Measurements from ENCODE around the gene ATXN7L1.
A peak's percentile ranks its signal among the peaks of the same experiment; 100 is the strongest.

Gene ATXN7L1

GRCh38 chr7:105682341-105683060 lies 193.9 kb downstream of the ATXN7L1 start:
- no peak for DNase-seq (ENCODE audit: low read depth in 2 of 3, low spot score in 2 of 3)

- DNase-seq (ENCODE audit: low read depth in 2 of 3, low spot score in 2 of 3), result no peak
Observed at GRCh38 chr7:105680505-105681187, 195.8 kb downstream of the ATXN7L1 start.

- no peak for DNase-seq (ENCODE audit: low read depth in 2 of 3, low spot score in 2 of 3)
Observed at GRCh38 chr7:105678811-105679495, 197.4 kb downstream of the ATXN7L1 start.

- DNase-seq (ENCODE audit: low read depth in 2 of 3, low spot score in 2 of 3), result no peak
Observed at GRCh38 chr7:105677817-105678573, 198.4 kb downstream of the ATXN7L1 start.

- no peak for DNase-seq (ENCODE audit: low read depth in 2 of 3, low spot score in 2 of 3)
Observed at GRCh38 chr7:105677410-105677730, 199.0 kb downstream of the ATXN7L1 start.

GRCh38 chr7:105675934-105676371 lies 200.4 kb downstream of the ATXN7L1 start:
- no peak for DNase-seq (ENCODE audit: low read depth in 2 of 3, low spot score in 2 of 3)

- DNase-seq (ENCODE audit: low read depth in 2 of 3, low spot score in 2 of 3), result no peak
Observed at GRCh38 chr7:105674200-105674920, 202.0 kb downstream of the ATXN7L1 start.

- no peak for DNase-seq (ENCODE audit: low read depth in 2 of 3, low spot score in 2 of 3)
Observed at GRCh38 chr7:105673367-105674084, 202.9 kb downstream of the ATXN7L1 start.

GRCh38 chr7:105672801-105673200 lies 203.6 kb downstream of the ATXN7L1 start:
- DNase-seq (ENCODE audit: low read depth in 2 of 3, low spot score in 2 of 3), result no peak

GRCh38 chr7:105666324-105666723 lies 210.1 kb downstream of the ATXN7L1 start:
- DNase-seq (ENCODE audit: low read depth in 2 of 3, low spot score in 2 of 3), result no peak

GRCh38 chr7:105665684-105666083 lies 210.7 kb downstream of the ATXN7L1 start:
- no peak for DNase-seq (ENCODE audit: low read depth in 2 of 3, low spot score in 2 of 3)

- no peak for DNase-seq (ENCODE audit: low read depth in 2 of 3, low spot score in 2 of 3)
Observed at GRCh38 chr7:105664816-105665525, 211.4 kb downstream of the ATXN7L1 start.

- no peak for DNase-seq (ENCODE audit: low read depth in 2 of 3, low spot score in 2 of 3)
Observed at GRCh38 chr7:105662998-105663397, 213.4 kb downstream of the ATXN7L1 start.

- no peak for DNase-seq (ENCODE audit: low read depth in 2 of 3, low spot score in 2 of 3)
Observed at GRCh38 chr7:105661625-105662024, 214.8 kb downstream of the ATXN7L1 start.

- peak in 2 of 3 experiments; percentile 31 to 72 for DNase-seq (ENCODE audit: low read depth in 2 of 3, low spot score in 2 of 3)
Observed at GRCh38 chr7:105656922-105657521, 219.4 kb downstream of the ATXN7L1 start.

- DNase-seq (ENCODE audit: low read depth in 2 of 3, low spot score in 2 of 3), result no peak
Observed at GRCh38 chr7:105655500-105656380, 220.7 kb downstream of the ATXN7L1 start.

GRCh38 chr7:105655067-105655466 lies 221.3 kb downstream of the ATXN7L1 start:
- DNase-seq (ENCODE audit: low read depth in 2 of 3, low spot score in 2 of 3), result no peak

GRCh38 chr7:105654095-105654686 lies 222.2 kb downstream of the ATXN7L1 start:
- no peak for DNase-seq (ENCODE audit: low read depth in 2 of 3, low spot score in 2 of 3)
